IMR-90 (cell line): Measurements from ENCODE around the gene TIAM1. TPM values are rescaled to one million over a fixed set of nuclear protein-coding genes. Genes with fewer than 3 reads are reported as not detected.

ENCODE experiments used
- ATAC-seq: fragments of 200-7000 bp; cut with Tn5 transposase; 2 replicates; pipeline ENCODE4 v1.9.1; 2020; ENCODE audit warnings: low read depth, mild to moderate bottlenecking, moderate library complexity
- BruUV-seq: library from RNA; stranded (reverse); fragments of 400-500 nt; replicated peaks from 2 replicates; lab custom pipeline; 2021; lab: Mats Ljungman, UMichigan
- CTCF ChIA-PET: fragments of 300-600 bp; formaldehyde crosslinking; extraction: SDS; loops from one replicate; lab custom pipeline; 2021; ENCODE audit warnings: antibody characterized with exemption; lab: Yijun Ruan, JAX
- POLR2A ChIA-PET: fragments of 300-600 bp; sonication (Branson Sonifier 250); formaldehyde crosslinking; loops from one replicate; lab custom pipeline; 2022; ENCODE audit warnings: antibody characterized with exemption; ENCODE audit not compliant: unreplicated experiment; lab: Charles Lee
- DNase-seq: peaks from one replicate; pipeline ENCODE4 v3.0.0; 2013
- H2AFZ ChIP-seq: replicated peaks from 2 replicates; pipeline ENCODE3; 2013; ENCODE audit warnings: low read length, mild to moderate bottlenecking; ENCODE audit not compliant: poor library complexity
- H2AK5ac ChIP-seq: 2 replicates; pipeline ENCODE4 v1.6.1; 2013; ENCODE audit warnings: low read depth, low read length, inconsistent platforms
- H2AK9ac ChIP-seq: replicated peaks from 2 replicates; pipeline ENCODE3; 2013; ENCODE audit warnings: mild to moderate bottlenecking, low read depth, low read length, moderate library complexity; ENCODE audit not compliant: poor library complexity
- H2BK120ac ChIP-seq: 2 replicates; pipeline ENCODE4 v1.6.1; 2013; ENCODE audit warnings: low read depth, low read length, inconsistent platforms
- H2BK15ac ChIP-seq: 3 replicates; pipeline ENCODE4 v1.6.1; 2013; ENCODE audit warnings: low read depth, low read length, inconsistent platforms
- H2BK20ac ChIP-seq: 2 replicates; pipeline ENCODE4 v1.6.1; 2013; ENCODE audit warnings: low read depth, mild to moderate bottlenecking, inconsistent platforms, low read length, moderate library complexity
- H2BK5ac ChIP-seq: 2 replicates; pipeline ENCODE4 v1.6.1; 2013; ENCODE audit warnings: mild to moderate bottlenecking, low read depth, low read length, inconsistent platforms; ENCODE audit not compliant: poor library complexity, severe bottlenecking
- H3K14ac ChIP-seq: replicated peaks from 2 replicates; pipeline ENCODE4 v1.6.1; 2013; ENCODE audit warnings: low read depth, low read length, inconsistent platforms
- H3K18ac ChIP-seq: 2 replicates; pipeline ENCODE4 v1.6.1; 2013; ENCODE audit warnings: low read depth, low read length, control low read depth
- H3K23ac ChIP-seq: 2 replicates; pipeline ENCODE4 v1.6.1; 2013; ENCODE audit warnings: low read depth, low read length, inconsistent platforms
- H3K27ac ChIP-seq: 2 replicates; pipeline ENCODE4 v1.5.1; 2013; ENCODE audit warnings: mild to moderate bottlenecking, control low read depth, low read length; ENCODE audit not compliant: insufficient read depth
- H3K27me3 ChIP-seq: 2 replicates; pipeline ENCODE4 v1.6.1; 2013; ENCODE audit warnings: low read length; ENCODE audit not compliant: control insufficient read depth, insufficient read depth
- H3K36me3 ChIP-seq: 2 replicates; pipeline ENCODE4 v1.6.1; 2013; ENCODE audit warnings: low read length, mixed read lengths; ENCODE audit not compliant: control insufficient read depth, insufficient read depth
- H3K4ac ChIP-seq: 2 replicates; pipeline ENCODE4 v1.6.1; 2013; ENCODE audit warnings: low read depth, low read length, inconsistent platforms
- H3K4me1 ChIP-seq: 2 replicates; pipeline ENCODE4 v1.6.1; 2013; ENCODE audit warnings: low read length, mixed read lengths; ENCODE audit not compliant: control insufficient read depth, insufficient read depth
- H3K4me2 ChIP-seq: 2 replicates; pipeline ENCODE4 v1.6.1; 2013; ENCODE audit warnings: low read depth, mild to moderate bottlenecking, control low read depth, low read length, moderate library complexity
- H3K4me3 ChIP-seq: 2 replicates; pipeline ENCODE4 v1.5.1; 2013; ENCODE audit warnings: low read depth, mild to moderate bottlenecking, control low read depth, low read length, moderate library complexity; ENCODE audit not compliant: insufficient read depth
- H3K56ac ChIP-seq: 2 replicates; pipeline ENCODE4 v1.6.1; 2013; ENCODE audit warnings: low read length, inconsistent platforms; ENCODE audit not compliant: insufficient read depth; ENCODE audit errors: extremely low read depth
- H3K79me1 ChIP-seq, 2 experiments: 2 replicates each; pipeline ENCODE4 v1.6.1; 2013; ENCODE audit warnings: low read length in 2 of 2, inconsistent platforms in 1 of 2, low read depth in 1 of 2
- H3K9ac ChIP-seq: 2 replicates; pipeline ENCODE4 v1.6.1; 2013; ENCODE audit warnings: low read depth, low read length, control low read depth
- H3K9me1 ChIP-seq: 2 replicates; pipeline ENCODE4 v1.6.1; 2013; ENCODE audit warnings: low read length, inconsistent platforms; ENCODE audit not compliant: insufficient read depth
- H3K9me3 ChIP-seq: 2 replicates; pipeline ENCODE4 v1.6.1; 2013; ENCODE audit warnings: low read length; ENCODE audit not compliant: control insufficient read depth, insufficient read depth
- H4K20me1 ChIP-seq: 2 replicates; pipeline ENCODE4 v1.6.1; 2013; ENCODE audit warnings: low read length, inconsistent platforms; ENCODE audit not compliant: insufficient read depth
- H4K5ac ChIP-seq: 2 replicates; pipeline ENCODE4 v1.6.1; 2013; ENCODE audit warnings: mild to moderate bottlenecking, low read depth, low read length, control low read depth
- H4K8ac ChIP-seq, 2 experiments: 2 replicates each; pipeline ENCODE4 v1.6.1; 2013; ENCODE audit warnings: low read depth in 2 of 2, low read length in 2 of 2, control low read depth in 1 of 2, inconsistent platforms in 1 of 2
- H4K91ac ChIP-seq: 2 replicates; pipeline ENCODE4 v1.6.1; 2013; ENCODE audit warnings: low read depth, low read length, inconsistent platforms; ENCODE audit not compliant: insufficient read depth
- BHLHE40 ChIP-seq: fragments of 150-350 bp; IDR thresholded peaks from 2 replicates; pipeline ENCODE4 v1.6.1; 2016; ENCODE audit warnings: mild to moderate bottlenecking, low read depth, low read length
- CEBPB ChIP-seq: IDR thresholded peaks from 2 replicates; pipeline ENCODE4 v1.6.1; 2012; ENCODE audit warnings: low read depth, low read length, improper control_type of control experiment
- CHD1 ChIP-seq: IDR thresholded peaks from 2 replicates; pipeline ENCODE4 v1.6.1; 2012; ENCODE audit warnings: low read depth, low read length, improper control_type of control experiment
- CTCF ChIP-seq: conservative IDR thresholded peaks from 2 replicates; pipeline ENCODE4 v1.5.1; 2012; ENCODE audit warnings: mild to moderate bottlenecking, low read depth, low read length, improper control_type of control experiment
- ELK1 ChIP-seq: fragments of 150-350 bp; IDR thresholded peaks from 2 replicates; pipeline ENCODE4 v1.6.1; 2016; ENCODE audit warnings: low read depth, mild to moderate bottlenecking, low read length, moderate library complexity, borderline replicate concordance
- FOS ChIP-seq: fragments of 150-350 bp; IDR thresholded peaks from 2 replicates; pipeline ENCODE4 v1.6.1; 2016; ENCODE audit warnings: low read depth, low read length
- MAFK ChIP-seq: IDR thresholded peaks from 2 replicates; pipeline ENCODE4 v1.6.1; 2012; ENCODE audit warnings: low read depth, low read length, improper control_type of control experiment
- MAZ ChIP-seq: IDR thresholded peaks from 2 replicates; pipeline ENCODE4 v1.6.1; 2012; ENCODE audit warnings: low read depth, mild to moderate bottlenecking, low read length, improper control_type of control experiment, moderate library complexity, borderline replicate concordance
- MXI1 ChIP-seq: IDR thresholded peaks from 2 replicates; pipeline ENCODE4 v1.6.1; 2012; ENCODE audit warnings: low read depth, mild to moderate bottlenecking, low read length, moderate library complexity, borderline replicate concordance
- NFE2L2 ChIP-seq: fragments of 150-350 bp; IDR thresholded peaks from 2 replicates; pipeline ENCODE4 v1.6.1; 2016; ENCODE audit warnings: low read depth, mild to moderate bottlenecking, low read length
- POLR2A ChIP-seq: IDR thresholded peaks from 2 replicates; pipeline ENCODE4 v1.6.1; 2012; ENCODE audit warnings: mild to moderate bottlenecking, low read depth, low read length
- RAD21 ChIP-seq: IDR thresholded peaks from 2 replicates; pipeline ENCODE4 v1.6.1; 2012; ENCODE audit warnings: low read length, improper control_type of control experiment
- RCOR1 ChIP-seq: IDR thresholded peaks from 2 replicates; pipeline ENCODE4 v1.6.1; 2012; ENCODE audit warnings: mild to moderate bottlenecking, low read length, improper control_type of control experiment; ENCODE audit not compliant: insufficient replicate concordance
- RFX5 ChIP-seq: IDR thresholded peaks from 2 replicates; pipeline ENCODE4 v1.8.0; 2012; ENCODE audit warnings: low read depth, mild to moderate bottlenecking, low read length, moderate library complexity
- SMC3 ChIP-seq: fragments of 150-350 bp; IDR thresholded peaks from 2 replicates; pipeline ENCODE4 v1.6.1; 2016; ENCODE audit warnings: low read depth, mild to moderate bottlenecking, antibody characterized with exemption, low read length, moderate library complexity
- USF2 ChIP-seq: fragments of 150-350 bp; IDR thresholded peaks from 2 replicates; pipeline ENCODE4 v1.6.1; 2017; ENCODE audit warnings: mild to moderate bottlenecking, antibody characterized with exemption, low read length, low read depth
- WGBS, 2 experiments: methylation state at CpG; one replicate each; pipeline versions ENCODE4 v1.1.5 to v1.1.7; 2013; ENCODE audit warnings: missing lambda C conversion rate in 2 of 2; ENCODE audit not compliant: insufficient read length in 1 of 2; ENCODE audit errors: extremely low coverage in 2 of 2; 5-methylcytosine and 5-hydroxymethylcytosine counted together
- dilution Hi-C: fragments of 300-500 bp; cut with HindIII; formaldehyde crosslinking; loops from one replicate; pipeline ENCODE4 v1.14.3; 2018; ENCODE audit warnings: low sequenced_read_pairs; ENCODE audit not compliant: unreplicated experiment
- in situ Hi-C: fragments of 300-500 bp; cut with MboI; formaldehyde crosslinking; loops from 3 replicates; pipeline ENCODE4 v1.14.3; 2019; ENCODE audit warnings: low sequenced_read_pairs, inconsistent platforms, mixed read lengths
- intact Hi-C: fragments of 100-400 bp; cut with micrococcal nuclease; formaldehyde crosslinking; loops from 2 replicates; pipeline ENCODE4 v1.10.0; 2022
- polyA plus RNA-seq, 3 experiments: library from polyadenylated mRNA; depleted of rRNA; stranded (reverse); fragments of >200 nt; gene quantifications; 2 replicates each; pipeline ENCODE4 v1.2.3, GENCODE V29; 2012; ENCODE audit warnings: low replicate concordance in 1 of 3
- total RNA-seq: library from RNA; depleted of rRNA; stranded (reverse); fragments of >200 nt; gene quantifications from 2 replicates; pipeline ENCODE4 v1.2.3, GENCODE V29; 2012

Gene TIAM1
- total and polyA plus RNA-seq, 2 of the 4 experiments (the other 2 are of a cell fraction), result 2.9 to 9.3 TPM

- H2BK5ac ChIP-seq, result no peak overlapping the region
- H3K4me3 ChIP-seq, result no peak overlapping the region
- H3K27ac ChIP-seq, result no peak overlapping the region
- ChIA-PET POLR2A (no interaction called here), CTCF (interaction anchor here (0.6 to 0.9 kb wide), 3 partner anchors 8 to 39 kb away, joined by 3 to 4 read pairs (median 3); no protein-coding TSS in a partner anchor)
- H4K20me1 ChIP-seq, result no peaks in the 10 kb centered on the region
- BruUV-seq, result no TSS peak
- DNase-seq (no peak), ATAC-seq (no peak)
- no peak overlapping the region for H2AK5ac ChIP-seq
- H2BK15ac ChIP-seq, result no peak overlapping the region
- peaks cover 8% of the 10 kb centered on the region; the same call in 1 of the 2 replicates for H3K9me3 ChIP-seq
- no peaks in the 10 kb centered on the region for H3K36me3 ChIP-seq
- no peaks in the 10 kb centered on the region for H3K79me1 ChIP-seq
- H3K27me3 ChIP-seq, result no peaks in the 10 kb centered on the region
- dilution Hi-C loops, result no loop called here
- no peak overlapping the region for H3K23ac ChIP-seq
- H4K8ac ChIP-seq, result no peak overlapping the region
- no peak overlapping the region for H3K4ac ChIP-seq
- H4K5ac ChIP-seq, result no peak overlapping the region
- intact Hi-C loops, result no loop called here
- no peak overlapping the region for H2AK9ac ChIP-seq
- H3K18ac ChIP-seq, result no peak overlapping the region
- WGBS, 2 experiments, result no CpG with 5 or more reads among the region's 2 CpGs
- no peak overlapping the region for H2BK120ac ChIP-seq
- TF ChIP-seq SMC3 (no peak), FOS (no peak), CTCF (no peak), MAZ (no peak), RFX5 (no peak), CEBPB (no peak), RAD21 (no peak), MXI1 (no peak), NFE2L2 (no peak), CHD1 (no peak), ELK1 (no peak), BHLHE40 (no peak), POLR2A (no peak), USF2 (no peak), MAFK (no peak), RCOR1 (no peak)
- in situ Hi-C loops, result no loop called here
- no peak overlapping the region for H2AFZ ChIP-seq
- H3K4me1 ChIP-seq, result peaks cover 2% of the 10 kb centered on the region; the same call in 1 of the 2 replicates
- H2BK20ac ChIP-seq, result no peak overlapping the region
- H3K14ac ChIP-seq, result no peak overlapping the region
- H3K4me2 ChIP-seq, result no peak overlapping the region
- no peaks in the 10 kb centered on the region for H3K9me1 ChIP-seq
- no peak overlapping the region for H3K56ac ChIP-seq
- H3K9ac ChIP-seq, result no peak overlapping the region
- no peak overlapping the region for H4K91ac ChIP-seq
These were observed 187.4 kb downstream of the TIAM1 start for GRCh38 chr21:31156662-31157061.
